DMS 273 treated with DMSO at 0.1 percent for 48 hours (cell line): ENCODE data around the gene OR51B4.
"Not testable (repeated sequence)": the region's sequence is repeated elsewhere in the genome, so short reads cannot be mapped to it uniquely, and the experiment has no call there.

ENCODE experiments used
- DNase-seq: peaks from one replicate; lab custom pipeline; 2025; lab: John Stamatoyannopoulos, UW

OR51B4 gene

GRCh38 chr11:5294342-5294995 lies 7.3 kb downstream of the OR51B4 start:
- not testable (repeated sequence) for DNase-seq

GRCh38 chr11:5293028-5293427 lies 8.7 kb downstream of the OR51B4 start:
- no peak for DNase-seq

GRCh38 chr11:5291207-5291838 lies 10.4 kb downstream of the OR51B4 start:
- DNase-seq: no peak

- DNase-seq: no peak
Measured at GRCh38 chr11:5290106-5290505, 11.6 kb downstream of the OR51B4 start.

GRCh38 chr11:5289696-5290095 lies 12.1 kb downstream of the OR51B4 start:
- DNase-seq: no peak

- DNase-seq: no peak
Measured at GRCh38 chr11:5288906-5289550, 12.7 kb downstream of the OR51B4 start.

GRCh38 chr11:5288108-5288905 lies 13.4 kb downstream of the OR51B4 start:
- DNase-seq: no peak

- DNase-seq: no peak
Measured at GRCh38 chr11:5286901-5287300, 14.8 kb downstream of the OR51B4 start.

GRCh38 chr11:5286351-5286750 lies 15.4 kb downstream of the OR51B4 start:
- DNase-seq: no peak

GRCh38 chr11:5285703-5286340 lies 15.9 kb downstream of the OR51B4 start:
- DNase-seq: no peak

- DNase-seq: no peak
Measured at GRCh38 chr11:5284637-5285036, 17.1 kb downstream of the OR51B4 start.

- DNase-seq: no peak
Measured at GRCh38 chr11:5283882-5284281, 17.9 kb downstream of the OR51B4 start.

GRCh38 chr11:5283086-5283485 lies 18.7 kb downstream of the OR51B4 start:
- DNase-seq: no peak

GRCh38 chr11:5282628-5283027 lies 19.1 kb downstream of the OR51B4 start:
- no peak for DNase-seq

- DNase-seq: no peak
Measured at GRCh38 chr11:5281596-5281995, 20.1 kb downstream of the OR51B4 start.

GRCh38 chr11:5280582-5281102 lies 21.1 kb downstream of the OR51B4 start:
- peak; percentile 16 for DNase-seq

- no peak for DNase-seq
Measured at GRCh38 chr11:5279471-5280090, 22.2 kb downstream of the OR51B4 start.

- DNase-seq: no peak
Measured at GRCh38 chr11:5277807-5278382, 23.9 kb downstream of the OR51B4 start.

- DNase-seq: no peak
Measured at GRCh38 chr11:5276697-5277096, 25.0 kb downstream of the OR51B4 start.

- DNase-seq: no peak
Measured at GRCh38 chr11:5275369-5276110, 26.2 kb downstream of the OR51B4 start.
